Measurements from ENCODE around the gene KCNMB4.

- no peak for TF ChIP-seq CTCF (conservative IDR thresholded peaks at IDR 0.05)
- TF ChIP-seq EZH2 (IDR thresholded peaks at IDR 0.05; ENCODE audit: low read depth), result no peak
These were observed 100.7 kb downstream of the KCNMB4 start for GRCh38 chr12:70466753-70467152.
